ENCODE results near the gene CSNK2A1.

CSNK2A1 gene

DNA sequence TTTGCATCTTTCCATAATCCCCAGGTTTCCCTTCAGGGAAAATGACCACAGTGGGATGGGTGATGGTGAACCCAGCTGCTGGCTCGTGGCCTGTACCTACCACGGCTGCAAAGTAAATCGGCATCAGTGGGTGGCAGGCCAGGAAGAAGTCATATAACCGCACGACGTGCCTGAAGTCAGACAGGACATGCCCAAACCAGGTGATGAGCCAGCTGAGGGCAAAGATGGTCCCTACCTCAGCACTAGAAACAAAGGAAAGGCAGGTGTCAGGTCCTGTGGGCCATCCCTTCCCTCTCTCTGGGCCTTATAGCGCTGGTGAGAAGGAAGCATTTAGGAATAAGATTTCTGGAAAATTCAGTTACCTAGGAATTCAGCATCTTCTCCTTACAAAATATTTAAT is 103.4 kb downstream of the CSNK2A1 start:
- Mint-ChIP-seq H3K27ac (peak overlapping the region in 1 of 2 donors; percentile 60), H3K4me1 (ENCODE audit: low read depth in 2 of 2) (peaks cover 36 to 39% of the 10 kb centered on the region in 2 donors), H3K27me3 (no peaks in the 10 kb centered on the region), H3K9me3 (no peaks in the 10 kb centered on the region), H3K4me3 (peak overlapping the region; percentile 74 to 81), H3K36me3 (ENCODE audit: insufficient read depth) (peaks cover 58% of the 10 kb centered on the region)
- no peak for ATAC-seq (replicated peaks)
- DNase-seq: no peak

DNA sequence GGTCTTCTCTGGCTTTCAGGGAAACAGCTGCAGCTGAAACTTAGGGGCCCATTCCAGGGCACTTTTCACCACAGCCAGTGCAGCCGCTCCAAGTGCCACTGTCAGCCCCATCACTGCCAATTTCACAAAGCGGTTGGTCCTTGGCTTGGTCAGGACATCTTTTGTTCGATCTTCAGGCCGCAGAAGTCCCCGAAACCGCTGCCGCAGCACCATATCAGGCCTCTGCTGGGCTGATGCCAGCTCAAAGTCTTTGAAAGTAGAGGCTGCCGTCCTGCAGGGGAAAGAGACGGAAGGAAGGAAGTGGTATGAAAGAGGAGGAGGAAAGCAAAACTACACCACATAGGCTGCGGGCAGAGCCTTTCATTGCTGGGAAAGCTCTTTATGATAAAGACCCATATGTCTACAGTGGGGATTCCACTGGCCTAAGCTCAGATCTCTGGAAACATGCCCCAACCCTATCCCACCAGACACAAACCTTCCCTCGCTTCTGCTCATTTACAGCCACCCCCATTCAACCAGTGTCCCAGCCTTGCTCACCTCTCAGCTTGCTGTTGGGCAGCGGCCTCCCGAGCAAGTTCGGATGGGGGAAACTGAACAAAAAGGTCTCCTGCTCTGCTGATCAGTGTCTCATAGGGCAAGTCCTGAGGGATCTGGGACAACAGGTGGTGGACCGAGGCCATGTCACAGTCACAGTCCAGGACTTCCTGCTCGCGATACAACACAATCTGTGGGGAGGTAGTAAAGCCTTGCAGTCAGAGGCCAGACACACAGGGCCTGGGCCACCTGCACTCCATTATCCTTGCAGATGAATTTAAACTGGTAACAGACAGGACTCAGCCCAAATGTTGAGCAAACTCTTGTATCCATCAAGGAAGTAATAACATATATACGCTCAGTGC is 104.8 kb downstream of the CSNK2A1 start:
- DNase-seq (peak; percentile 60 to 67 (median 66)), ATAC-seq (replicated peaks) (peak; percentile 88)
- no peaks in the 10 kb centered on the region for H3K27me3 Mint-ChIP-seq
- peaks cover 46 to 50% of the 10 kb centered on the region in 2 donors for H3K4me1 Mint-ChIP-seq (ENCODE audit: low read depth in 2 of 2)
- H3K27ac Mint-ChIP-seq: peak overlapping the region; percentile 87 to 90
- peaks cover 65% of the 10 kb centered on the region for H3K36me3 Mint-ChIP-seq (ENCODE audit: insufficient read depth)
- H3K4me3 Mint-ChIP-seq: peak overlapping the region; percentile 74 to 81
- H3K9me3 Mint-ChIP-seq: no peaks in the 10 kb centered on the region

DNA sequence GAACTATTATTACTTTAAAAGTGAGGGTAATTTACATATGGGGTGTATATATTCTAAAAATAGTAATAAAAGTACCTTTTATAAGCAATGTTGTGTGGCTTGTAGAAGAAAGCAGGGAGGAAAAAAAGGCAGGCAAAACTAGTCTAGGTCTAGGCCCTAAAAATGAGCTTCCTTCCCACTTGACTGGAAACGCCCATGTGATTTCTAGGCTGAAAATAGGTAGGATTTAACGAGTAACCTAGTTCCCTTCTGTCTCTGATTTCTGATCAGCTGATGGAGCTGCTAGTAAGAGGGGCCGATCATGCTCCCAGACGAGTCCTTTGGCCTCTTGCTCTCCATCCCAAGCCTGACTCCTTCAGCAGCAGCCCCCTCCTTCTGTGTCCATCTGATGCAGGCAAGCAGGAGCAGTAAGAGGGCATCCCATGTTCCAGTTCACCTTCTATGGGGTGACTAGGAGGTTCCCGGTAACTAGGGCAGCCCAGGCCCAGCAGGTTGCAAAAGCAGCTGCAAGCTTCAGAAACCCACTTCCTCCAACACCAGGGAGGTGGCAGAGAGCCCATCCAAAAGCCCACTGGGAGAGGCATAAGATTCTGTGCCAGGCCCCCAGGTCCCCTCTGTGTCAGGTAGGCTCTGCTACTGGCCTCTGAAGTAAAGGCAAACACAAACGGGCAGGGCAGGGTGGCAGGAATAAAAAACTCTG is 105.7 kb downstream of the CSNK2A1 start:
- H3K4me1 Mint-ChIP-seq (ENCODE audit: low read depth in 2 of 2): peaks cover 55 to 59% of the 10 kb centered on the region in 2 donors

GRCh38 chr20:436476-436875 is 107.1 kb downstream of the CSNK2A1 start:
- H3K9me3 Mint-ChIP-seq: no peaks in the 10 kb centered on the region
- peaks cover 58 to 60% of the 10 kb centered on the region in 2 donors for H3K4me1 Mint-ChIP-seq (ENCODE audit: low read depth in 2 of 2)
- H3K27ac Mint-ChIP-seq: no peak overlapping the region
- no peak for DNase-seq
- H3K36me3 Mint-ChIP-seq (ENCODE audit: insufficient read depth): peaks cover 54% of the 10 kb centered on the region
- no peak for ATAC-seq (replicated peaks)
- H3K27me3 Mint-ChIP-seq: no peaks in the 10 kb centered on the region
- no peak overlapping the region for H3K4me3 Mint-ChIP-seq

More for the DNA sequence above, 105.7 kb downstream of the CSNK2A1 start:
- DNase-seq: peak; percentile 21 to 23 (median 22)
- ATAC-seq (replicated peaks): peak; percentile 30
- H3K4me3 Mint-ChIP-seq: peak overlapping the region; percentile 74 to 81
- peaks cover 65% of the 10 kb centered on the region for H3K36me3 Mint-ChIP-seq (ENCODE audit: insufficient read depth)
- no peaks in the 10 kb centered on the region for H3K9me3 Mint-ChIP-seq
- H3K27ac Mint-ChIP-seq: peak overlapping the region; percentile 87 to 90
- no peaks in the 10 kb centered on the region for H3K27me3 Mint-ChIP-seq

- H3K27ac Mint-ChIP-seq: no peak overlapping the region
- H3K27me3 Mint-ChIP-seq: no peaks in the 10 kb centered on the region
- H3K4me1 Mint-ChIP-seq (ENCODE audit: low read depth in 2 of 2): peaks cover 58 to 61% of the 10 kb centered on the region in 2 donors
- ATAC-seq (replicated peaks) (no peak), DNase-seq (no peak)
- H3K9me3 Mint-ChIP-seq: no peaks in the 10 kb centered on the region
- H3K4me3 Mint-ChIP-seq: no peak overlapping the region
- peaks cover 50% of the 10 kb centered on the region for H3K36me3 Mint-ChIP-seq (ENCODE audit: insufficient read depth)
These were observed 108.0 kb downstream of the CSNK2A1 start for GRCh38 chr20:435558-435957.

GRCh38 chr20:434661-435419 is 108.8 kb downstream of the CSNK2A1 start:
- Mint-ChIP-seq H3K9me3 (no peaks in the 10 kb centered on the region), H3K27ac (peak overlapping the region in 1 of 2 donors; percentile 99), H3K4me1 (ENCODE audit: low read depth in 2 of 2) (peaks cover 55 to 58% of the 10 kb centered on the region in 2 donors), H3K4me3 (peak overlapping the region; percentile 78 to 82), H3K27me3 (no peaks in the 10 kb centered on the region), H3K36me3 (ENCODE audit: insufficient read depth) (peaks cover 52% of the 10 kb centered on the region)
- DNase-seq (no peak), ATAC-seq (replicated peaks) (no peak)

- ATAC-seq (replicated peaks) (no peak), DNase-seq (no peak)
- Mint-ChIP-seq H3K36me3 (ENCODE audit: insufficient read depth) (peaks cover 49% of the 10 kb centered on the region), H3K9me3 (no peaks in the 10 kb centered on the region), H3K4me1 (ENCODE audit: low read depth in 2 of 2) (peaks cover 49 to 52% of the 10 kb centered on the region in 2 donors), H3K4me3 (peak overlapping the region; percentile 78 to 82), H3K27me3 (no peaks in the 10 kb centered on the region), H3K27ac (peak overlapping the region; percentile 93 to 99)
These were observed 109.4 kb downstream of the CSNK2A1 start for GRCh38 chr20:434221-434620.

GRCh38 chr20:433300-433975 is 110.2 kb downstream of the CSNK2A1 start:
- ATAC-seq (replicated peaks): peak; percentile 90
- H3K4me1 Mint-ChIP-seq (ENCODE audit: low read depth in 2 of 2): peaks cover 41 to 44% of the 10 kb centered on the region in 2 donors
- no peaks in the 10 kb centered on the region for H3K9me3 Mint-ChIP-seq

GRCh38 chr20:432677-433299 is 110.8 kb downstream of the CSNK2A1 start:
- Mint-ChIP-seq H3K9me3 (no peaks in the 10 kb centered on the region), H3K4me3 (peak overlapping the region; percentile 78 to 82), H3K27me3 (no peaks in the 10 kb centered on the region), H3K36me3 (ENCODE audit: insufficient read depth) (peaks cover 46% of the 10 kb centered on the region), H3K4me1 (ENCODE audit: low read depth in 2 of 2) (peaks cover 34 to 38% of the 10 kb centered on the region in 2 donors), H3K27ac (peak overlapping the region; percentile 93 to 99)
- DNase-seq: no peak
- ATAC-seq (replicated peaks): no peak

More at GRCh38 chr20:433300-433975, 110.2 kb downstream of the CSNK2A1 start:
- Mint-ChIP-seq H3K36me3 (ENCODE audit: insufficient read depth) (peaks cover 48% of the 10 kb centered on the region), H3K27me3 (no peaks in the 10 kb centered on the region), H3K27ac (peak overlapping the region; percentile 93 to 99), H3K4me3 (peak overlapping the region; percentile 78 to 82)
- DNase-seq: peak; percentile 58 to 64 (median 62)

- Mint-ChIP-seq H3K36me3 (ENCODE audit: insufficient read depth) (peaks cover 50% of the 10 kb centered on the region), H3K9me3 (no peaks in the 10 kb centered on the region), H3K4me1 (ENCODE audit: low read depth in 2 of 2) (peaks cover 30 to 35% of the 10 kb centered on the region in 2 donors), H3K27ac (peak overlapping the region; percentile 93 to 99), H3K4me3 (peak overlapping the region in 1 of 2 donors; percentile 51), H3K27me3 (no peaks in the 10 kb centered on the region)
- no peak for ATAC-seq (replicated peaks)
- no peak for DNase-seq
These were observed 111.4 kb downstream of the CSNK2A1 start for GRCh38 chr20:432208-432607.

- DNase-seq (no peak), ATAC-seq (replicated peaks) (no peak)
- Mint-ChIP-seq H3K36me3 (ENCODE audit: insufficient read depth) (peaks cover 47% of the 10 kb centered on the region), H3K4me3 (no peak overlapping the region), H3K27me3 (no peaks in the 10 kb centered on the region), H3K27ac (peak overlapping the region; percentile 79 to 81), H3K9me3 (no peaks in the 10 kb centered on the region), H3K4me1 (ENCODE audit: low read depth in 2 of 2) (peaks cover 28 to 34% of the 10 kb centered on the region in 2 donors)
These were observed 112.3 kb downstream of the CSNK2A1 start for GRCh38 chr20:431012-431904.
